ENCODE data around the gene GPR37L1. TPM values are rescaled to one million over a fixed set of nuclear protein-coding genes. Genes with fewer than 3 reads are reported as not detected.

GPR37L1 gene
- total RNA-seq, 2 experiments from 2014 or later = not detected

DNA sequence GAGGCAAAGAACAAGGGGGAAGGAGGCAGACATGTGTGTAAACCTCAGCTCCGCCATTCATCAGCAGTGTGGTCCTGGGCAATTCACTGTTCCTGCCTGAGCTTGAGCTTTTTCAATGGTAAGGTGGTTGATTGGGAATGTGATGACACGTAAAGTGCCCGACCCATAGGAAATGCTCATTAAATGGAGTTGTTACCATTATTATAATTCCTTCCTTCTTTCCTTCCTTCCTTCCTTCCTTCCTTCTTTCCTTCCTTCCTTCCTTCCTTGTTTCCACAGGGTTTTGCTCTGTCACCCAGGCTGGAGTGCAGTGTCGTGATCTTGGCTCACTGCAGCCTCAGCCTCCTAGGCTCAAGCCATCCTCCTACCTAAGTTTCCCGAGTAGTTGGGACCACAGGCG, 4.3 kb downstream of the GPR37L1 start:
- Histone ChIP-seq H3K36me3 (ENCODE audit: insufficient read depth, low read length) (peaks cover under 1% of the 10 kb centered on the region), H3K9me3 (ENCODE audit: control insufficient read depth in 1 of 2, insufficient read depth in 1 of 2, low read length in 2 of 2) (no peaks in the 10 kb centered on the region), H3K27ac (ENCODE audit: low read depth in 1 of 2, low read length in 2 of 2) (no peak overlapping the region), H3K4me1 (ENCODE audit: insufficient read depth, low read length) (peaks cover 7% of the 10 kb centered on the region), H3K4me3 (ENCODE audit: low read length) (no peak overlapping the region), H3K27me3 (ENCODE audit: control insufficient read depth in 1 of 2, insufficient read depth in 2 of 2, low read length in 2 of 2) (peaks cover 0 to 2% of the 10 kb centered on the region in 2 experiments)
- intact Hi-C loops (cut with DNase I, micrococcal nuclease) = no loop called here
- ATAC-seq (ENCODE audit: poor library complexity) (no peak), DNase-seq (no peak)
- H3K4me1 Mint-ChIP-seq (ENCODE audit: low read depth) = no peaks in the 10 kb centered on the region
- no peak overlapping the region for H3K4me3 Mint-ChIP-seq
- peaks cover 4% of the 10 kb centered on the region for H3K36me3 Mint-ChIP-seq (ENCODE audit: low read depth)
- ChIA-PET POLR2A (no interaction called here), CTCF (no interaction called here)
- no peak overlapping the region for H3K27ac Mint-ChIP-seq
- H3K9me3 Mint-ChIP-seq = no peaks in the 10 kb centered on the region
- peaks cover 10% of the 10 kb centered on the region for H3K27me3 Mint-ChIP-seq
- TF ChIP-seq, protein P1, sequence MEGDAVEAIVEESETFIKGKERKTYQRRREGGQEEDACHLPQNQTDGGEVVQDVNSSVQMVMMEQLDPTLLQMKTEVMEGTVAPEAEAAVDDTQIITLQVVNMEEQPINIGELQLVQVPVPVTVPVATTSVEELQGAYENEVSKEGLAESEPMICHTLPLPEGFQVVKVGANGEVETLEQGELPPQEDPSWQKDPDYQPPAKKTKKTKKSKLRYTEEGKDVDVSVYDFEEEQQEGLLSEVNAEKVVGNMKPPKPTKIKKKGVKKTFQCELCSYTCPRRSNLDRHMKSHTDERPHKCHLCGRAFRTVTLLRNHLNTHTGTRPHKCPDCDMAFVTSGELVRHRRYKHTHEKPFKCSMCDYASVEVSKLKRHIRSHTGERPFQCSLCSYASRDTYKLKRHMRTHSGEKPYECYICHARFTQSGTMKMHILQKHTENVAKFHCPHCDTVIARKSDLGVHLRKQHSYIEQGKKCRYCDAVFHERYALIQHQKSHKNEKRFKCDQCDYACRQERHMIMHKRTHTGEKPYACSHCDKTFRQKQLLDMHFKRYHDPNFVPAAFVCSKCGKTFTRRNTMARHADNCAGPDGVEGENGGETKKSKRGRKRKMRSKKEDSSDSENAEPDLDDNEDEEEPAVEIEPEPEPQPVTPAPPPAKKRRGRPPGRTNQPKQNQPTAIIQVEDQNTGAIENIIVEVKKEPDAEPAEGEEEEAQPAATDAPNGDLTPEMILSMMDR (IDR thresholded peaks at IDR 0.05) = no peak

DNA sequence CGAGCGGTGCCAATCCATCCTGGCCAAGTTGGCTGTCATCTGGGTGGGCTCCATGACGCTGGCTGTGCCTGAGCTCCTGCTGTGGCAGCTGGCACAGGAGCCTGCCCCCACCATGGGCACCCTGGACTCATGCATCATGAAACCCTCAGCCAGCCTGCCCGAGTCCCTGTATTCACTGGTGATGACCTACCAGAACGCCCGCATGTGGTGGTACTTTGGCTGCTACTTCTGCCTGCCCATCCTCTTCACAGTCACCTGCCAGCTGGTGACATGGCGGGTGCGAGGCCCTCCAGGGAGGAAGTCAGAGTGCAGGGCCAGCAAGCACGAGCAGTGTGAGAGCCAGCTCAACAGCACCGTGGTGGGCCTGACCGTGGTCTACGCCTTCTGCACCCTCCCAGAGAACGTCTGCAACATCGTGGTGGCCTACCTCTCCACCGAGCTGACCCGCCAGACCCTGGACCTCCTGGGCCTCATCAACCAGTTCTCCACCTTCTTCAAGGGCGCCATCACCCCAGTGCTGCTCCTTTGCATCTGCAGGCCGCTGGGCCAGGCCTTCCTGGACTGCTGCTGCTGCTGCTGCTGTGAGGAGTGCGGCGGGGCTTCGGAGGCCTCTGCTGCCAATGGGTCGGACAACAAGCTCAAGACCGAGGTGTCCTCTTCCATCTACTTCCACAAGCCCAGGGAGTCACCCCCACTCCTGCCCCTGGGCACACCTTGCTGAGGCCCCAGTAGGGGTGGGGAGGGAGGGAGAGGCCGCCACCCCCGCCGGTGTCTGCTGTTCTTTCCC, 5.3 kb downstream of the GPR37L1 start:
- no peaks in the 10 kb centered on the region for H3K4me1 Mint-ChIP-seq (ENCODE audit: low read depth)
- Histone ChIP-seq H3K27me3 (ENCODE audit: control insufficient read depth in 1 of 2, insufficient read depth in 2 of 2, low read length in 2 of 2) (peaks cover 0 to 2% of the 10 kb centered on the region in 2 experiments), H3K36me3 (ENCODE audit: insufficient read depth, low read length) (peaks cover 10% of the 10 kb centered on the region), H3K27ac (ENCODE audit: low read depth in 1 of 2, low read length in 2 of 2) (no peak overlapping the region), H3K9me3 (ENCODE audit: control insufficient read depth in 1 of 2, insufficient read depth in 1 of 2, low read length in 2 of 2) (no peaks in the 10 kb centered on the region), H3K4me1 (ENCODE audit: insufficient read depth, low read length) (peaks cover 11% of the 10 kb centered on the region), H3K4me3 (ENCODE audit: low read length) (no peak overlapping the region)
- H3K27ac Mint-ChIP-seq = no peak overlapping the region
- DNase-seq = no peak
- TF ChIP-seq, protein P1 (IDR thresholded peaks at IDR 0.05) = no peak
- no peak overlapping the region for H3K4me3 Mint-ChIP-seq
- CTCF ChIA-PET = no interaction called here
- ATAC-seq (ENCODE audit: poor library complexity) = no peak
- H3K9me3 Mint-ChIP-seq = no peaks in the 10 kb centered on the region
- POLR2A ChIA-PET = no interaction called here
- peaks cover 14% of the 10 kb centered on the region for H3K36me3 Mint-ChIP-seq (ENCODE audit: low read depth)
- peaks cover 10% of the 10 kb centered on the region for H3K27me3 Mint-ChIP-seq
- intact Hi-C loops (cut with DNase I, micrococcal nuclease) = no loop called here

DNA sequence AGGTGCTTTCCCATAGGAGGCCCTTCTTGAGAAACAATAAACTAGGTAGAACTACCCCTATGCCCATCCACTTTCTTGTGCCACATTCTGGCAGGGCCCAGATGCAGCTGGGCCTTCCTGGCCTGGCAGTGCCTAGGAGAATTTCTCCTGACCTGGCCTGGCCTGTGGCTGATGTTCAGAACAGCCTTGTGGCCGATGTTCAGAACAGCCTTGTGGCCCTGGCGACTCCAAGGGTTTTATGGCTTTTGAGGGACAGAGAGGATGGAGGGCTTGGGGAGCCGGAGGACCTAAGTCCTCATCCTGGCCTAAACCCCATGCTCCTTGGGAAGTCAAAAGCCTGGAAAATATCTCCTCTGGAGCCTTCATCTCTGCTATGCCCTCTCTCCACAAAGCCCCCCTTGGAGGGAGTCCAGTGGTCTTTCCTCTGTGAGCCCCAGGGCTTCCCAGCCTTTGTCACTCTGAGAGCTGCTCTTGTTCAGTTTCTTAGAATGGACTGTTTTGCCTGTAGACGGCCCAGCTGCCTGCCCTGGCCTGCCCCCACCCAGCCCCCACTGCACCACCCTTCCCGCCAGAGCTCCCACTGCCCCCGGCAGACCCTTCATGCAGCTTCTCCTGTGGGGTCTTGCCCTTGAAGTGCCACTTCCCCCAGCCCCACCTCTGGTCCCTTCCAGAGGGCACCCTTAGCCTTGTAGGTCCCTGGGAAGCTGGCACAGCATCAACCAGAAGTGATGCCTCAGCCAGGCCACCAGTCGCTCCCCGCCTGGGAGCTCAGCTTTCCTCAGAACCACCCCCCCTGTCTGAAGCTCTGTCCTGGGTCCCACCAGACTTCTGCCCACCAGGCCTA, 7.0 kb downstream of the GPR37L1 start:
- H3K27ac Mint-ChIP-seq = no peak overlapping the region
- no peak for ATAC-seq (ENCODE audit: poor library complexity)
- intact Hi-C loops (cut with DNase I, micrococcal nuclease) = no loop called here
- no peaks in the 10 kb centered on the region for H3K9me3 Mint-ChIP-seq
- Histone ChIP-seq H3K4me1 (ENCODE audit: insufficient read depth, low read length) (peaks cover 11% of the 10 kb centered on the region), H3K9me3 (ENCODE audit: control insufficient read depth in 1 of 2, insufficient read depth in 1 of 2, low read length in 2 of 2) (no peaks in the 10 kb centered on the region), H3K4me3 (ENCODE audit: low read length) (no peak overlapping the region), H3K27ac (ENCODE audit: low read depth in 1 of 2, low read length in 2 of 2) (no peak overlapping the region), H3K27me3 (ENCODE audit: control insufficient read depth in 1 of 2, insufficient read depth in 2 of 2, low read length in 2 of 2) (peaks cover 0 to 2% of the 10 kb centered on the region in 2 experiments), H3K36me3 (ENCODE audit: insufficient read depth, low read length) (peaks cover 27% of the 10 kb centered on the region)
- ChIA-PET POLR2A (no interaction called here), CTCF (no interaction called here)
- TF ChIP-seq, protein P1 (IDR thresholded peaks at IDR 0.05) = no peak
- H3K4me1 Mint-ChIP-seq (ENCODE audit: low read depth) = no peaks in the 10 kb centered on the region
- DNase-seq = no peak
- peaks cover 27% of the 10 kb centered on the region for H3K36me3 Mint-ChIP-seq (ENCODE audit: low read depth)
- no peaks in the 10 kb centered on the region for H3K27me3 Mint-ChIP-seq
- H3K4me3 Mint-ChIP-seq = no peak overlapping the region
